Upper lobe of left lung (tissue), 4 donors: ENCODE results near the gene ANO4.

Experiments
- EP300 ChIP-seq, 4 donors: sonication (generic); formaldehyde crosslinking; IDR thresholded peaks; one replicate each; pipeline ENCODE4 v1.5.1; 2017; ENCODE audit warnings: antibody characterized with exemption in 4 of 4, control low read depth in 2 of 4
- POLR2A ChIP-seq, 4 donors: fragments of 450-650 bp; IDR thresholded peaks; one replicate each; pipeline ENCODE4 v1.5.1; 2016 to 2017; ENCODE audit warnings: antibody characterized with exemption in 4 of 4, mild to moderate bottlenecking in 2 of 4
- TF ChIP-seq, protein P1 (sequence below), 6 experiments: fragments of 450-650 bp in 4 of 6; fragments of 200-600 bp in 2 of 6; sonication (generic) in 2 of 6; IDR thresholded peaks; one replicate each; pipeline ENCODE4 v1.5.1; 2016 to 2019; ENCODE audit warnings: antibody characterized with exemption in 6 of 6

DNA sequence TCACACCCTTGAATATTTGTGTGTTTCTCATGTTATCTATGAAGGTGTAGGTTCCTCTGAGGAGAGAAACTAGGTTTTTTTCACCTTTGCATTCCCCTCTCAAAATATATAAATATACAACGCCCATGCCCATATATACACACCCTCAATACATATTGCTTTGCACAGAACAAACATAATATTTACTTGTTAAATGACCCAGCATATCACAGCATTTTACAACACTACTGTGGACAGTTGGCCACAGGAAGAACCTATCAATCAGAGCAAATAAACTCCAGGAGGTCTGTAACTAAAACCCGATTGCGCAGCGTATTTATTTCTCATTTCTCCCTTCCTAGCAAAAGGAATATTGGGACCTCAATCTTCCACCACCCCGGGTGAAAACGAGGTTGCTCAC is 219.4 kb downstream of the ANO4 start:
- TF ChIP-seq, protein P1, sequence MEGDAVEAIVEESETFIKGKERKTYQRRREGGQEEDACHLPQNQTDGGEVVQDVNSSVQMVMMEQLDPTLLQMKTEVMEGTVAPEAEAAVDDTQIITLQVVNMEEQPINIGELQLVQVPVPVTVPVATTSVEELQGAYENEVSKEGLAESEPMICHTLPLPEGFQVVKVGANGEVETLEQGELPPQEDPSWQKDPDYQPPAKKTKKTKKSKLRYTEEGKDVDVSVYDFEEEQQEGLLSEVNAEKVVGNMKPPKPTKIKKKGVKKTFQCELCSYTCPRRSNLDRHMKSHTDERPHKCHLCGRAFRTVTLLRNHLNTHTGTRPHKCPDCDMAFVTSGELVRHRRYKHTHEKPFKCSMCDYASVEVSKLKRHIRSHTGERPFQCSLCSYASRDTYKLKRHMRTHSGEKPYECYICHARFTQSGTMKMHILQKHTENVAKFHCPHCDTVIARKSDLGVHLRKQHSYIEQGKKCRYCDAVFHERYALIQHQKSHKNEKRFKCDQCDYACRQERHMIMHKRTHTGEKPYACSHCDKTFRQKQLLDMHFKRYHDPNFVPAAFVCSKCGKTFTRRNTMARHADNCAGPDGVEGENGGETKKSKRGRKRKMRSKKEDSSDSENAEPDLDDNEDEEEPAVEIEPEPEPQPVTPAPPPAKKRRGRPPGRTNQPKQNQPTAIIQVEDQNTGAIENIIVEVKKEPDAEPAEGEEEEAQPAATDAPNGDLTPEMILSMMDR (IDR thresholded peaks at IDR 0.05): no peak
- TF ChIP-seq EP300 (IDR thresholded peaks at IDR 0.05) (no peak), POLR2A (IDR thresholded peaks at IDR 0.05) (no peak)
